Lower lobe of right lung (tissue), 2 donors: ENCODE data around the gene UBXN11. TPM values are rescaled to one million over a fixed set of nuclear protein-coding genes. Genes with fewer than 3 reads are reported as not detected.
"Not testable (repeated sequence)": the region's sequence is repeated elsewhere in the genome, so short reads cannot be mapped to it uniquely, and the experiment has no call there.

Experiments
- ATAC-seq, 2 donors: fragments of 200-7000 bp; cut with Tn5 transposase; one replicate each; pipeline ENCODE4 v1.9.1; 2020 to 2022; ENCODE audit warnings: mild to moderate bottlenecking in 2 of 2, moderate library complexity in 2 of 2
- DNase-seq: peaks from one replicate; pipeline ENCODE4 v3.0.0-alpha.2; 2020
- H3K27ac ChIP-seq: fragments of 200-600 bp; one replicate; pipeline ENCODE4 v1.8.0; 2022
- H3K27me3 ChIP-seq: fragments of 200-600 bp; one replicate; pipeline ENCODE4 v1.8.0; 2022; ENCODE audit warnings: low read depth
- H3K36me3 ChIP-seq: fragments of 200-600 bp; one replicate; pipeline ENCODE4 v1.8.0; 2022; ENCODE audit warnings: mild to moderate bottlenecking
- H3K4me1 ChIP-seq: fragments of 200-600 bp; one replicate; pipeline ENCODE4 v1.8.0; 2022
- H3K4me3 ChIP-seq: fragments of 200-600 bp; one replicate; pipeline ENCODE4 v1.8.0; 2022; ENCODE audit warnings: mild to moderate bottlenecking
- H3K9me3 ChIP-seq: fragments of 200-600 bp; one replicate; pipeline ENCODE4 v1.8.0; 2022
- CTCF ChIP-seq: fragments of 200-600 bp; IDR thresholded peaks from one replicate; pipeline ENCODE4 v1.8.0; 2022; ENCODE audit warnings: antibody characterized with exemption, mild to moderate bottlenecking
- intact Hi-C: fragments of 100-400 bp; cut with DNase I; formaldehyde crosslinking; loops from one replicate; pipeline ENCODE4 v1.11.0; 2022
- total RNA-seq: library from RNA; stranded (reverse); fragmentation: NEBNext Ultra II Directional; extraction: Animal tissue kit (Norgen Biotek cat#: 25700); gene quantifications from one replicate; pipeline ENCODE4 v1.2.1, GENCODE V29; 2021
- donor health status: DM: no; HTN: yes; CAD: no; lungs with severe emphysema.

Gene UBXN11
- total RNA-seq, 1 donor from 2014 or later = 65.1 TPM

- no peaks in the 10 kb centered on the region for H3K9me3 ChIP-seq
- DNase-seq (no peak), ATAC-seq (no peak)
- intact Hi-C loops = no loop called here
- peak overlapping the region; percentile 58 for H3K4me3 ChIP-seq
- no peak for TF ChIP-seq CTCF
- no peaks in the 10 kb centered on the region for H3K27me3 ChIP-seq
- peak overlapping the region; percentile 71 for H3K27ac ChIP-seq
- peaks cover 41% of the 10 kb centered on the region for H3K4me1 ChIP-seq
- H3K36me3 ChIP-seq = peaks cover 8% of the 10 kb centered on the region
Measured at GRCh38 chr1:26317146-26317545, 10.7 kb upstream of the UBXN11 start.

- no peak for TF ChIP-seq CTCF
Measured at GRCh38 chr1:26315874-26316850, 9.7 kb upstream of the UBXN11 start.

DNA sequence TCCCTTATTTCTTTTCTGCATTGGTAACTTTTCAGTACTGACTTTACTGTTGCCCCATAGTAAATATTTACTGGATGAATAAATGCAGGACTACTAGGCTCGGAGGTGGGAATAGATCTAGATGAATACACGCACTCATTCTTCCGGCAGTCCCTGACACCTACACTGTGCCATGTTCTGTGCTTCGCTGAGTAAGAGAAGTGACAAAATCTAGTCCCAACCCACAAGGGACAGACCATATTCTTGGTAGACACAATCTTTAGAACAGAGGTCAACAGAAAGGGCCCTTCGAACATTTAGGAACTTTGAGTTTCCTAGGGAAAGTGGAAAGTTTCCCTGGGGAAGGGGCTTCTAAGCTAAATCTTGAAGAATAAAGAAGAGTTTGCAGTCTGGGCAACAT is 8.1 kb upstream of the UBXN11 start:
- H3K27ac ChIP-seq = peak overlapping the region; percentile 36
- intact Hi-C loops = no loop called here
- H3K4me3 ChIP-seq = no peak overlapping the region
- ATAC-seq (peak in 1 of 2 donors; percentile 28), DNase-seq (no peak)
- H3K9me3 ChIP-seq = no peaks in the 10 kb centered on the region
- no peaks in the 10 kb centered on the region for H3K27me3 ChIP-seq
- peaks cover 29% of the 10 kb centered on the region for H3K4me1 ChIP-seq
- no peaks in the 10 kb centered on the region for H3K36me3 ChIP-seq
- TF ChIP-seq CTCF = no peak

More at GRCh38 chr1:26315874-26316850, 9.7 kb upstream of the UBXN11 start:
- H3K4me1 ChIP-seq = peaks cover 36% of the 10 kb centered on the region
- ATAC-seq (no peak), DNase-seq (no peak)
- no peaks in the 10 kb centered on the region for H3K9me3 ChIP-seq
- peaks cover 8% of the 10 kb centered on the region for H3K36me3 ChIP-seq
- H3K27me3 ChIP-seq = no peaks in the 10 kb centered on the region
- H3K27ac ChIP-seq = peak overlapping the region; percentile 36
- H3K4me3 ChIP-seq = no peak overlapping the region
- intact Hi-C loops = no loop called here

DNA sequence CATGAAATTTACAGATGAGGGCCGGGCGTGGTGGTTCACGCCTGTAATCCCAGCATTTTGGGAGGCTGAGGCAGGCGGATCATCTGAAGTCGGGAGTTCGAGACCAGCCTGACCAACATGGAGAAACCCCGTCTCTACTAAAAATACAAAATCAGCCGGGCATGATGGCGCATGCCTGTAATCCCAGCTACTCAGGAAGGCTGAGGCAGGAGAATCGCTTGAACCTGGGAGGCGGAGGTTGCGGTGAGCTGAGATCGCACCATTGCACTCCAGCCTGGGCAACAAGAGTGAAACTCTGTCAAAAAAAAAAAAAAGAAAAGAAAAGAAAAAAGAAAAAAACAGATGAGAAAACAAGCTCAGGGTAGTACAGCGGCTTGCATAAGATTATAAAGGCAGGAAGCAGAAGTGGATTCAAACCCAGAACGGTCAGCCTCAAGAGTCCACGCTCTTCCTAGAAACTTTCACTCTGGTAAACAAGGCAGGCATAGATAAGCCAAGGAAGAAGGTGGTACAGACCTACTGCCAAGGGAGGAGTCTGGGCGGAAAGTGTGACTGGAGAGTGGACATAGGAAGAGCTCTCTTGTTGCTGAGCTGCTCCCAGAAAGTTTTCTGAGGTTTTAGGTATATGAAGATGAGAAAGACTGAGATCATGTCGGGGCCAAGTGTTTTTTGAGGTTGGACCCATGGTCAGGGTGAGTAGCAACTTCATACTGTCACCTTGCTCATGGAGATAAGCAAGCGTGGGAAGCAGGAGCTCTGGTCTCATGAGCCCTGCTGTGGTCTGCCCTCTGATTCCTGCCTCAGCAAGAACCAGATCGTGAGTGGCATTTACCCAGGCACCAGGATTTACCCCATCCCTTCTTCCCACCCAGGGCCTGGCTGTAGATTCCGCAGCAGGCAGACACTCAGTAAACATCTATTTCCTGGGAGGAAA is 1.8 kb upstream of the UBXN11 start:
- DNase-seq, ATAC-seq, H3K4me3 ChIP-seq, intact Hi-C loops, H3K36me3 ChIP-seq, H3K27me3 ChIP-seq, H3K9me3 ChIP-seq: not testable (repeated sequence)
- peaks cover 26% of the 10 kb centered on the region for H3K4me1 ChIP-seq
- peak overlapping the region; percentile 65 for H3K27ac ChIP-seq

- Histone ChIP-seq H3K27me3 (no peaks in the 10 kb centered on the region), H3K27ac (no peak overlapping the region), H3K36me3 (no peaks in the 10 kb centered on the region), H3K4me3 (no peak overlapping the region), H3K4me1 (peaks cover 26% of the 10 kb centered on the region), H3K9me3 (no peaks in the 10 kb centered on the region)
- no peak for ATAC-seq
- intact Hi-C loops = no loop called here
- DNase-seq = no peak
- TF ChIP-seq CTCF = no peak
Measured at GRCh38 chr1:26307363-26307781, 936 bp upstream of the UBXN11 start.
